HG02970 (cell line): Measurements from ENCODE around the gene PDCD2L.
"Not testable (repeated sequence)": the region's sequence is repeated elsewhere in the genome, so short reads cannot be mapped to it uniquely, and the experiment has no call there.

ENCODE experiments used
- ATAC-seq: cut with Tn5 transposase; IDR thresholded peaks from one replicate; pipeline ENCODE4 v1.9.1; 2021; ENCODE audit warnings: mild to moderate bottlenecking, moderate library complexity, moderate number of reproducible peaks; ENCODE audit not compliant: unreplicated experiment, low FRiP score

PDCD2L gene

GRCh38 chr19:34404109-34404909 is at the start of gene PDCD2L:
PDCD2L (plus strand) TSS chr19:34404399; CDS start chr19:34404431, 32 bp downstream.
- peak; percentile 81 for ATAC-seq

DNA sequence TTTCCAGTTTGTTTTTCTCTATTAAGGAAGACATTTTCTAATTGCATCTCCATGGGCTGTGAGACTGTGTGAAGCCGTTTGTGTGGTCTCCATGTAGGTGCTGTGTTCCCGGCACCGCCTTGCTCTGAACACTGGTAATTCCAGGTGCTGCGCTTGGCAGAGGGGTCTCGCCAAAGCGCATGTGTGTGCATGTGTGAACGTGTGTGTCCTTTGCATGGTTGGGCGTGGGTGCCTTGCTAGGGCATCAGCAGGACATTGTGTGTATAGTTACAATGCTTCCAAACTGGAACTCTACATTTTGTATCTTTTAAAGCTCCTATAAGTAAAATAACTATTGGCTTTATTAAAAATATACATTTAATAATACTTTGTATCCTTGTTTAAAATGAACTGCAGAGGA is 49.0 kb upstream of the PDCD2L start:
- no peak for ATAC-seq

DNA sequence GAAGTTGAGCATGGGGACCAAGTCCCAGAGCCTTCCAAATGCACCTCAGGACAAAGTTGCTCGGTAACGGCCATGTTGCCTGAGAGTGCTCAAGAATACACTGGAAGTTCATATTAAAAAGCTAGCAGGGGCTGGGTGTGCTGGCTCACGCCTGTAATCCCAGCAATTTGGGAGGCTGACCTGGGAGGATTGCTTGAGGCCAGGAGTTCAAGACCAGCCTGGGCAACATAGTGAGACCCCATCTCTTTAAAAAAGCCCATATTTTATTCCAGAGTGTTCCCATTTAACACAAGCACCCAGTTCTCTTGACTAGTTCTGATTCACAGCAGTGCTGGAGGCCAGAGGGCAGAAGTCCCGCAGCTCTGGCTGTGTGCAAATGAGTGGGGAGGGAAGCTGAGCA is 47.3 kb upstream of the PDCD2L start:
- no peak for ATAC-seq

DNA sequence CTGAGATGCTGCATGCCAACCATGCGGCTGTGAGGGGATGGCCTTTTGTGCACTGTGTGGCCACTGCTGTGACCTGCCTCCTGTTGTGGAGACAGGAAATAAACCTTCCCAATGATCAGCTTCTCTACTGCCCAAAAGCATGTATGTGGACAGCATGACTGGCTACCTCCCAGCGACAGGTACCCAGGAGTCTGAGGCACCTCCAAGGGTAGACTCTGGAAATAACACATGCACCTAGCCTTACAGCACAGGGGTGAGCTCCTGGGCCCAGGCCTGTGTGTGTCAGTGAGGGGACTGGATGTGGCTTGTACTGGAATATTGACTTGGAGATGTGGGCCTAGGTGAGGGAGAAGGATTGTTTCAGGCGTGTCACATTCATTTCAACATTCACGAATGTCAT is 46.8 kb upstream of the PDCD2L start:
- no peak for ATAC-seq

GRCh38 chr19:34359140-34359953 is 44.9 kb upstream of the PDCD2L start:
- ATAC-seq: peak; percentile 97

DNA sequence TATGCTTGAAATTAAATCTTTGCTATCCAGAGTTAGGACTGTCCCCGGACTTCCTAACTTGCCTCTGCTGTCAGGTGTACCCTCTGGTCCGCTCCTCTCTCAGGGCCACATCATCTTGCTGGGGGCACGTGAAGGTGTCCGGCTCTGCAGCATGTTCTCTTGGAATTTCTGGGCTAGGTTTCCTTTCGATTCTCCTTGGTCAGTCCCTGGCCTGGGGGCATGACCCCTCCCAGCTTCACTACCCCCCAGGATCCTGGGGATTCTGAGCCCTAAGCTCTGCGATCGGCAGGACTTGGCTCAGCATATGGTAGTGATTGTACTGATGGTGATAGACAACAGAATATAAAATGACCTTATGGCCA is 44.3 kb upstream of the PDCD2L start:
- no peak for ATAC-seq

- no peak for ATAC-seq
These were observed 43.8 kb upstream of the PDCD2L start for GRCh38 chr19:34360354-34360909.

- ATAC-seq: no peak
These were observed 41.5 kb upstream of the PDCD2L start for GRCh38 chr19:34362679-34363069.

DNA sequence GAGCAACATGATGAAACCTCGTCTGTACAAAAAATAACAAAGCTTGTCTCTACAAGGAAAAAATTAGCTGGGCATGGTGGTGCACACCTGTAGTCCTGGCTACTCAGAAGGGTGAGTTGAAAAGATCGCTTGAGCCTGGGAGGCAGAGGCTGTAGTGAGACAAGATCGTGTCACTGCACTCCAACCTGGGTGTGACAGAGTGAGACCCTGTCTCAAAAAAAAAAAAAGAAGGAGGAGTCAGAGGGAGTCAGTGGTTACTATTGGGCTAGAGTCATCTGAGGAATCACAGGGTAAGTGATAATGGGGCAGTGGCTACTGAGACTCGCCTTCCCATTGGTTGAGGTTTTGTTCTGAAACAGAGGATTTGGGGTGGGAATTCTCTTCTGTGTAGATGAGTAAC is 41.1 kb upstream of the PDCD2L start:
- no peak for ATAC-seq

- ATAC-seq: no peak
These were observed 40.3 kb upstream of the PDCD2L start for GRCh38 chr19:34363930-34364329.

GRCh38 chr19:34364462-34364829 is 39.8 kb upstream of the PDCD2L start:
- no peak for ATAC-seq

- ATAC-seq: peak; percentile 62
These were observed 39.3 kb upstream of the PDCD2L start, which contains the start of gene GPI for GRCh38 chr19:34364830-34365462. GPI (plus strand) TSS chr19:34365196; CDS start chr19:34365267, 71 bp downstream.

- ATAC-seq: peak; percentile 12
These were observed 38.5 kb upstream of the PDCD2L start for GRCh38 chr19:34365463-34366401.

DNA sequence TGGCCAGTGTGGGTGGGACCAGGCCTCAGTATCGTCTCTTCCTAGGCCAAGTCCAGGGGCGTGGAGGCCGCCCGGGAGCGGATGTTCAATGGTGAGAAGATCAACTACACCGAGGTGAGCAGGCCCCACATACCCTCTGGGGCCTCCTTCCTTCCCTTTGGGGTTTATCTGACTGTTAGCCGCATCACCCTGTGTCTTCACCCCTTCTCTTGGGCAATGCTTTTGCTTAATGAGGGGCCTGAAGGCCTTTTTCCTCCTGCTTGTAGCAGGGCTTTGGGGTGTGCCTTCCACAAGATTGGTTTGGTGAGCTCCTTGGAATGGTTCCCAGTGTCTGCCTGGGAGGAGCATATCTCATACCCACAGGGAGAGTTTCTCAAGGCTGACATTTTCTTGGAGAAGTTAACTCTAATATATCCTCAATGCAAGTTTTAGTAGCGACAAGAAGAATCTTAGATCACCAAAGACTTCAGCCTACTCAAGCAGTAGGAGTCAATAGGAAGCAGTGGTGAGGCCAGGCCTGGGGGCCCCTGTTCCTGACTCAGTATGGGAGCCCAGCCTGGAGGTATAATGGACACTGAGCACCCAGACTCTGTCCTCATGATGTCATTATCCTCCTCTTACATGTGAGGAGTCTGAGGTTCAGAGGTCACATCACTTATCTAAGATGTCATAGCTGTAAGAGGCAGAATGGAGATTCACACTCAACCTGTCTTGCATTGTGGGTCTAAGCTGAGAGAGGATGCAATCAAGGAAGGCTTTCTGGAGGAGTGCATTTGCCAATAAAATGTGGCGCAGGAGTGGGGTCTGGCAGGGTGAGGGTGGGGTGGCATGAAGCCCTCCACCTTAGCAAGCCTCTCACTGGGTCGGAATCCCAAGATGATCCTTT is 37.2 kb upstream of the PDCD2L start:
- ATAC-seq: no peak

DNA sequence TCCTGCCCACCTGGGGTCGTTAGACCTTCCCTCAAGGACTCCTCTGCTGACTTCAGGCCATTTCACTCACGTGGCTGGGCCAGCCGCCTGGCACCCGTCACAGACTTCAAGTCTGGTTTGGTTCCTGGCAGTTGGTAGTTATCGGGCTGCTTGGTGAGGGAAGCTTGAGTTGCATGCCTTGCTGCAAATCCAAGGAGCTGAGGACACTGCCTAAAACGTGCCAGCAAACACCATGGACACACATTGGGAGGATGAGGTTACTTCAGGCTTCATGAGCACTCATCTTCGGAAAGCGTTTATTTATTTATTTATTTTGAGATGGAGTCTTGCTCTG is 36.6 kb upstream of the PDCD2L start:
- no peak for ATAC-seq

DNA sequence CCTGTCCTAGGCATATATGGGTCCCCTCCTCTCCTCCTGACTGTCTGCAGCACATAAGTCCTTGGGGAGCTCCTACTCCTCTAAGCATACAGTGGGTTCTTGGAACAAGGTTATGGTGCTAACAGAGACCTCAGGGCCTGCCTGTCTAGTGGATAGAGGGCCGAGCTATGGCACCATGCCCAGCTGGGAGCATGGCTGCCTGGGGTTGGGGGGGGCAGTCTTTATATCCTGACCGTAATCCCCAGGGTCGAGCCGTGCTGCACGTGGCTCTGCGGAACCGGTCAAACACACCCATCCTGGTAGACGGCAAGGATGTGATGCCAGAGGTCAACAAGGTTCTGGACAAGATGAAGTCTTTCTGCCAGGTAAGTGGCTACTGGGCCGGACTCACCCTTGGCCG is 35.9 kb upstream of the PDCD2L start:
- ATAC-seq: no peak

- ATAC-seq: not testable (repeated sequence)
These were observed 35.0 kb upstream of the PDCD2L start for GRCh38 chr19:34369166-34369565.

DNA sequence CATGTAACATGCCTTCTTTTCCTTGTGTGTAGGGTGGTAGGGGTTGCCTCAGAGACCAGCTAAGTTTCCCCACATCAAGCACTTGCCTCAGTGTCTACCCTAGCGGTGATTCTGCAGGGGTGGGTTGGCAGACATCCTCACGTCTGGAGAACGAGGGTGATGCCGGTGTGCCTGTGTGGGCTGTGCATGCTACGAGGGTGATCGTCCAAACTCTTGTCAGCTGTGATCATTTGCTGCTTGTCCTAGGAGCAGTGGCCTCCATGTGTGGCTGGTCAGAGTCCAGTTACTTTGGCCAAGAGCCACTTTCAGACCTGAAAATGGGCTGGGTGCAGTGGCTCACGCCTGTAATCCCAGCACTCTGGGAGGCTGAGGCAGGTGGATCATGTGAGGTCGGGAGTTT is 34.1 kb upstream of the PDCD2L start:
- no peak for ATAC-seq

- ATAC-seq: no peak
These were observed 33.2 kb upstream of the PDCD2L start for GRCh38 chr19:34370983-34371382.
